HepG2 (cell line): ENCODE results near the gene DUS1L.

Experiments
- ATF3 ChIP-seq: sonication (generic); formaldehyde crosslinking; IDR thresholded peaks from 2 replicates; pipeline ENCODE4 v1.4.0; 2020; ENCODE audit warnings: missing genetic modification reagents
- HDAC6 ChIP-seq: fragments of 200-600 bp; sonication (generic); IDR thresholded peaks from 2 replicates; pipeline ENCODE4 v1.7.0; 2017; ENCODE audit warnings: mild to moderate bottlenecking, antibody characterized with exemption, low read length, low read depth
- HMG20B ChIP-seq: conservative IDR thresholded peaks from 2 replicates; pipeline ENCODE4 v1.6.1; 2016; ENCODE audit warnings: missing genetic modification reagents, missing compliant biosample characterization
- HNF4G ChIP-seq, 2 experiments: sonication (generic) in 1 of 2; formaldehyde crosslinking in 1 of 2; IDR thresholded peaks; 2 replicates each; pipeline versions ENCODE4 v1.4.0 to v1.6.1; 2011 to 2020; ENCODE audit warnings: borderline replicate concordance in 2 of 2, low read depth in 2 of 2, mild to moderate bottlenecking in 2 of 2, low read length in 1 of 2, missing genetic modification reagents in 1 of 2, moderate library complexity in 1 of 2
- MLX ChIP-seq: IDR thresholded peaks from 2 replicates; pipeline ENCODE4 v1.6.1; 2016
- ZBTB1 ChIP-seq: sonication (generic); formaldehyde crosslinking; IDR thresholded peaks from 2 replicates; pipeline ENCODE4 v1.4.0; 2020; ENCODE audit warnings: missing genetic modification reagents, borderline replicate concordance
- ZFX ChIP-seq: sonication (generic); formaldehyde crosslinking; IDR thresholded peaks from 2 replicates; pipeline ENCODE4 v1.4.0; 2020; ENCODE audit warnings: mild to moderate bottlenecking, low read depth, missing genetic modification reagents, moderate library complexity
- ZNF784 ChIP-seq: sonication (generic); formaldehyde crosslinking; IDR thresholded peaks from 2 replicates; pipeline ENCODE4 v1.5.1; 2020; ENCODE audit warnings: missing genetic modification reagents, mild to moderate bottlenecking, borderline replicate concordance
- ZSCAN22 ChIP-seq: sonication (generic); formaldehyde crosslinking; IDR thresholded peaks from 2 replicates; pipeline ENCODE4 v1.4.0; 2020; ENCODE audit warnings: mild to moderate bottlenecking, missing genetic modification reagents

- TF ChIP-seq ZFX (CRISPR knock-in tag) (no peak), ZNF784 (no peak), HMG20B (no peak), HDAC6 (no peak), ZBTB1 (CRISPR knock-in tag) (no peak), MLX (no peak), HNF4G (IDR thresholded peaks at IDR 0.05; ENCODE audit: borderline replicate concordance, low read depth, low read length) (no peak), HNF4G (CRISPR knock-in tag; IDR thresholded peaks at IDR 0.05; ENCODE audit: borderline replicate concordance, low read depth) (no peak), ZSCAN22 (CRISPR knock-in tag) (no peak), ATF3 (CRISPR knock-in tag) (no peak)
Observed at GRCh38 chr17:82063424-82064415, 1.9 kb downstream of the DUS1L start.
